ENCODE results near the gene APBB2. TPM values are rescaled to one million over a fixed set of nuclear protein-coding genes. Genes with fewer than 3 reads are reported as not detected.

The APBB2 gene
- total RNA-seq, result 10 to 100 TPM; 37.3 to 75.3 TPM

GRCh38 chr4:41214136-41214824 lies at the start of gene APBB2:
APBB2 (minus strand) TSS chr4:41214542; CDS start chr4:41033254, 181,288 bp downstream.
- peaks cover 0 to 54% of the 10 kb centered on the region in 2 donors for H3K4me1 ChIP-seq
- no peaks in the 10 kb centered on the region for H3K27me3 ChIP-seq
- peak; percentile 93 for DNase-seq (ENCODE audit: low spot score)
- peak; percentile 91 to 94 for TF ChIP-seq CTCF (IDR thresholded peaks at IDR 0.05)
- H3K36me3 ChIP-seq, result no peaks in the 10 kb centered on the region
- no peaks in the 10 kb centered on the region for H3K9me3 ChIP-seq
- H3K27ac ChIP-seq, result peak within 1 kb of the TSS; percentile 87 to 96
- peak within 1 kb of the TSS; percentile 88 to 89 for H3K4me3 ChIP-seq

- no peak overlapping the region for H3K4me3 ChIP-seq
- H3K9me3 ChIP-seq, result no peaks in the 10 kb centered on the region
- DNase-seq (ENCODE audit: low spot score), result no peak
These were observed 47.9 kb upstream of the APBB2 start for GRCh38 chr4:41262198-41262597.

GRCh38 chr4:41260116-41260733 lies 45.9 kb upstream of the APBB2 start:
- no peak for DNase-seq (ENCODE audit: low spot score)
- no peaks in the 10 kb centered on the region for H3K9me3 ChIP-seq
- H3K27me3 ChIP-seq, result no peaks in the 10 kb centered on the region
- no peak for TF ChIP-seq CTCF (IDR thresholded peaks at IDR 0.05)
- no peaks in the 10 kb centered on the region for H3K36me3 ChIP-seq
- no peak overlapping the region for H3K4me3 ChIP-seq
- peaks cover 0 to 20% of the 10 kb centered on the region in 2 donors for H3K4me1 ChIP-seq
- no peak overlapping the region for H3K27ac ChIP-seq

More at GRCh38 chr4:41262198-41262597, 47.9 kb upstream of the APBB2 start:
- H3K27me3 ChIP-seq, result no peaks in the 10 kb centered on the region
- no peak for TF ChIP-seq CTCF (IDR thresholded peaks at IDR 0.05)
- H3K4me1 ChIP-seq, result peaks cover 0 to 10% of the 10 kb centered on the region in 2 donors
- H3K36me3 ChIP-seq, result no peaks in the 10 kb centered on the region
- H3K27ac ChIP-seq, result no peak overlapping the region

- Histone ChIP-seq H3K27me3 (no peaks in the 10 kb centered on the region), H3K4me3 (no peak overlapping the region), H3K9me3 (no peaks in the 10 kb centered on the region), H3K4me1 (peaks cover 0 to 20% of the 10 kb centered on the region in 2 donors), H3K36me3 (no peaks in the 10 kb centered on the region), H3K27ac (no peak overlapping the region)
- DNase-seq (ENCODE audit: low spot score), result peak; percentile 61
- TF ChIP-seq CTCF (IDR thresholded peaks at IDR 0.05), result peak in 1 of 2 donors; percentile 60
These were observed 44.4 kb upstream of the APBB2 start for GRCh38 chr4:41258783-41259182.

- no peak for DNase-seq (ENCODE audit: low spot score)
- H3K4me3 ChIP-seq, result peak overlapping the region; percentile 41 to 65
- H3K27ac ChIP-seq, result peak overlapping the region in 1 of 2 donors; percentile 42
- H3K4me1 ChIP-seq, result peaks cover 0 to 20% of the 10 kb centered on the region in 2 donors
- H3K36me3 ChIP-seq, result no peaks in the 10 kb centered on the region
- no peaks in the 10 kb centered on the region for H3K27me3 ChIP-seq
- TF ChIP-seq CTCF (IDR thresholded peaks at IDR 0.05), result no peak
- H3K9me3 ChIP-seq, result no peaks in the 10 kb centered on the region
These were observed 43.6 kb upstream of the APBB2 start for GRCh38 chr4:41257906-41258305.

Measured in right atrium auricular region (tissue), 2 donors.